RWPE1 (cell line): ENCODE results near the gene C1orf159.

Experiments used
- CTCF ChIA-PET: fragments of 350-600 bp; sonication (Branson Sonifier 250); formaldehyde crosslinking; extraction: SDS; loops from one replicate; lab custom pipeline; 2021; lab: Yijun Ruan, JAX
- POLR2A ChIA-PET: fragments of 400-600 bp; formaldehyde crosslinking; extraction: SDS; loops from one replicate; lab custom pipeline; 2020; ENCODE audit warnings: antibody characterized with exemption; ENCODE audit not compliant: low non-redundant PET; lab: Yijun Ruan, JAX
- DNase-seq: peaks from one replicate; pipeline ENCODE4 v3.0.0; 2012; ENCODE audit warnings: low spot score
- H3K27ac ChIP-seq: fragments of 450-650 bp; 2 replicates; pipeline ENCODE4 v1.5.1; 2017
- CTCF ChIP-seq: fragments of 450-650 bp; conservative IDR thresholded peaks from 2 replicates; pipeline ENCODE4 v1.5.1; 2017; ENCODE audit warnings: low read depth, mild to moderate bottlenecking

The C1orf159 gene

GRCh38 chr1:1151306-1151705, 35.4 kb upstream of the C1orf159 start:
- no peak overlapping the region for H3K27ac ChIP-seq
- CTCF ChIA-PET, result no interaction called here
- TF ChIP-seq CTCF, result no peak
- no peak for DNase-seq
- POLR2A ChIA-PET, result no interaction called here

- ChIA-PET POLR2A (no interaction called here), CTCF (interaction anchor here (0.6 kb wide), 1 partner anchor 154 kb away, joined by 5 read pairs; no protein-coding TSS in a partner anchor)
- no peak for TF ChIP-seq CTCF
- H3K27ac ChIP-seq, result no peak overlapping the region
- DNase-seq, result no peak
Measured at GRCh38 chr1:1150100-1150499, 34.2 kb upstream of the C1orf159 start.

- H3K27ac ChIP-seq, result no peak overlapping the region
- CTCF ChIA-PET, result interaction anchor here (0.6 kb wide), 1 partner anchor 155 kb away, joined by 5 read pairs; no protein-coding TSS in a partner anchor
- no peak for TF ChIP-seq CTCF
- no peak for DNase-seq
- POLR2A ChIA-PET, result no interaction called here
Measured at GRCh38 chr1:1149416-1149815, 33.5 kb upstream of the C1orf159 start.

GRCh38 chr1:1148569-1148968, 32.7 kb upstream of the C1orf159 start:
- TF ChIP-seq CTCF, result no peak
- POLR2A ChIA-PET, result no interaction called here
- no peak overlapping the region for H3K27ac ChIP-seq
- CTCF ChIA-PET, result interaction anchor here (0.6 kb wide), 1 partner anchor 15 kb away, joined by 4 read pairs; no protein-coding TSS in a partner anchor
- DNase-seq, result no peak

- no peak overlapping the region for H3K27ac ChIP-seq
- CTCF ChIA-PET, result interaction anchor here (0.6 kb wide), 1 partner anchor 16 kb away, joined by 4 read pairs; no protein-coding TSS in a partner anchor
- DNase-seq, result no peak
- TF ChIP-seq CTCF, result no peak
- POLR2A ChIA-PET, result no interaction called here
Measured at GRCh38 chr1:1148061-1148460, 32.2 kb upstream of the C1orf159 start.

GRCh38 chr1:1146596-1146995, 30.7 kb upstream of the C1orf159 start:
- POLR2A ChIA-PET, result no interaction called here
- CTCF ChIA-PET, result no interaction called here

More at GRCh38 chr1:1146596-1146995, 30.7 kb upstream of the C1orf159 start:
- DNase-seq, result no peak
- no peak for TF ChIP-seq CTCF
- H3K27ac ChIP-seq, result no peak overlapping the region
